ENCODE data around the gene AVEN. TPM values are rescaled to one million over a fixed set of nuclear protein-coding genes. Genes with fewer than 3 reads are reported as not detected.
A peak's percentile ranks its signal among the peaks of the same experiment; 100 is the strongest.

AVEN gene
- total and polyA plus RNA-seq, 2 of the 8 experiments (the other 6 are each of a cell fraction or from before 2014, with no cell fraction given) = 5.5 to 17.0 TPM

DNA sequence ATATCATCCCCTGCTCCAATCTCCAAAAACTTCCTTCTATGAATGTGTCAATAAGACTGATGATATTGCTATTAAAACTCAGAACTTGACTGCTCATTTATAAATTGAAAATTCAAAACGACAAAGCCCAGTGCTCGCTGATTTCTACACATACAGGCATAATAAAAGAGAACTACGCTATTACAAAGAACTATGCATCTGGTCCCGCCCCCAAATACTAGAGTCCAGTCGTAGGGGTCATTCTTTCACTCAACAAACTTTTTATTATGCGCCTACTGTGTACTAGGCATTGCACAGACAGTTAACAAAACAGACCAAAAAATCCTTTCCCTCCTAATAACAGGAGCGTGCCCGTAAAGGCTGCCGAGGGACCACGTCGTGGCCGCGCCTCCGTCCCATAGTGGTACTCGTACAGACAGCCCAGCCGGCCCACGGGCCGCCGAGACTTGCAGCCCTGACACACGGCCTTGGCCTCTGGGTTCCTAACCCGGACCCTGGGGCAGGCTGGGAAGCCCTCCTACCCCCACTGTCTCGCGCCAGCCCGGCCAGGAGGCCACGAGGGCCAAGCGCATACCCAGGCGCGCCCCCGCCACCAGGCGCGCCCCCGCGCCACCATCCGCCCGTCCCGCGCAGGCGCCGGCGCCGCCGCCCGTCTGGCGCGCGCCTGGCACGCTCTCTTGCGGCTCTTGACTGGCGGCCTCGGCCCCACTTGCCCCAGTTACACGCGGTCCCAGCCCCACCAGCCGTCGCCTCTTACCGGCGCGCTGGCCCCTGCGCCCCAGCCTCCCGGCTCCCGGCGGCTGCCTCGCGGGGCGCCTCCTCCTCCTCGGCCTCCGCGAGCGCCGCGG, 757 bp downstream of the AVEN start (continued):
- TF ChIP-seq BACH1 (IDR thresholded peaks at IDR 0.05; ENCODE audit: low read length) (no peak), CBX8 (IDR thresholded peaks at IDR 0.05; ENCODE audit: borderline replicate concordance, low read depth, low read length) (no peak), TAF7 (optimal IDR thresholded peaks at IDR 0.05; ENCODE audit: borderline replicate concordance, low read depth, low read length) (no peak), NRF1 (IDR thresholded peaks at IDR 0.05; ENCODE audit: low read depth, low read length) (peak; percentile 61), JUND (IDR thresholded peaks at IDR 0.05; ENCODE audit: low read length) (no peak), GABPA (IDR thresholded peaks at IDR 0.05; ENCODE audit: borderline replicate concordance, insufficient read depth, low read length) (no peak), SIN3A (conservative IDR thresholded peaks at IDR 0.05 in 1 of 2, IDR thresholded peaks at IDR 0.05 in 1 of 2; ENCODE audit: low read depth in 1 of 2, low read length in 2 of 2) (peak; percentile 9 to 61; a peak in 1 of 4 replicates), FOSL1 (IDR thresholded peaks at IDR 0.05; ENCODE audit: insufficient read depth, low read depth, low read length) (no peak), TAF1 (IDR thresholded peaks at IDR 0.05; ENCODE audit: low read depth, low read length) (peak; percentile 85), TBP (IDR thresholded peaks at IDR 0.05; ENCODE audit: low read depth, low read length) (peak; percentile 53), CBX5 (IDR thresholded peaks at IDR 0.05; ENCODE audit: low read depth, low read length) (no peak), GTF2F1 (IDR thresholded peaks at IDR 0.05; ENCODE audit: borderline replicate concordance, low read depth, low read length) (no peak), SP1 (IDR thresholded peaks at IDR 0.05; ENCODE audit: low read depth, low read length) (no peak), NANOG (IDR thresholded peaks at IDR 0.05; ENCODE audit: insufficient read depth, low read depth, low read length, poor library complexity, severe bottlenecking) (no peak), CTBP2 (IDR thresholded peaks at IDR 0.05; ENCODE audit: borderline replicate concordance, insufficient read depth, insufficient read length, low read length) (no peak), MAFK (IDR thresholded peaks at IDR 0.05; ENCODE audit: low read depth, low read length) (no peak), BCL11A (IDR thresholded peaks at IDR 0.05; ENCODE audit: low read depth in 2 of 2, low read length in 2 of 2) (no peak), PHF8 (conservative IDR thresholded peaks at IDR 0.05; ENCODE audit: low read depth, low read length) (peak; percentile 70; the same call in 1 of the 2 replicates)
- TF ChIP-seq, protein P1, sequence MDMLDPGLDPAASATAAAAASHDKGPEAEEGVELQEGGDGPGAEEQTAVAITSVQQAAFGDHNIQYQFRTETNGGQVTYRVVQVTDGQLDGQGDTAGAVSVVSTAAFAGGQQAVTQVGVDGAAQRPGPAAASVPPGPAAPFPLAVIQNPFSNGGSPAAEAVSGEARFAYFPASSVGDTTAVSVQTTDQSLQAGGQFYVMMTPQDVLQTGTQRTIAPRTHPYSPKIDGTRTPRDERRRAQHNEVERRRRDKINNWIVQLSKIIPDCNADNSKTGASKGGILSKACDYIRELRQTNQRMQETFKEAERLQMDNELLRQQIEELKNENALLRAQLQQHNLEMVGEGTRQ (IDR thresholded peaks at IDR 0.05; ENCODE audit: low read length) = no peak
- TF ChIP-seq, protein P2, sequence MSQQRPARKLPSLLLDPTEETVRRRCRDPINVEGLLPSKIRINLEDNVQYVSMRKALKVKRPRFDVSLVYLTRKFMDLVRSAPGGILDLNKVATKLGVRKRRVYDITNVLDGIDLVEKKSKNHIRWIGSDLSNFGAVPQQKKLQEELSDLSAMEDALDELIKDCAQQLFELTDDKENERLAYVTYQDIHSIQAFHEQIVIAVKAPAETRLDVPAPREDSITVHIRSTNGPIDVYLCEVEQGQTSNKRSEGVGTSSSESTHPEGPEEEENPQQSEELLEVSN (IDR thresholded peaks at IDR 0.05) = peak; percentile 76
- TF ChIP-seq, protein P3, sequence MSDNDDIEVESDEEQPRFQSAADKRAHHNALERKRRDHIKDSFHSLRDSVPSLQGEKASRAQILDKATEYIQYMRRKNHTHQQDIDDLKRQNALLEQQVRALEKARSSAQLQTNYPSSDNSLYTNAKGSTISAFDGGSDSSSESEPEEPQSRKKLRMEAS (IDR thresholded peaks at IDR 0.05) = peak; percentile 81

All from H1 (cell line).